HG02763 (cell line): ENCODE data around the gene GJC2.
"Not testable (repeated sequence)": the region's sequence is repeated elsewhere in the genome, so short reads cannot be mapped to it uniquely, and the experiment has no call there.

Experiments
- ATAC-seq: cut with Tn5 transposase; IDR thresholded peaks from one replicate; pipeline ENCODE4 v1.9.1; 2021; ENCODE audit warnings: mild to moderate bottlenecking, moderate library complexity; ENCODE audit not compliant: unreplicated experiment

GJC2 gene

GRCh38 chr1:228149406-228150119 lies at the start of gene GJC2:
GJC2 (plus strand) TSS chr1:228149930; CDS start chr1:228157759, 7,829 bp downstream.
- no peak for ATAC-seq

GRCh38 chr1:228100822-228101613 lies 48.7 kb upstream of the GJC2 start:
- ATAC-seq = no peak

- ATAC-seq = no peak
These were observed 48.1 kb upstream of the GJC2 start for GRCh38 chr1:228101614-228101993.

- ATAC-seq = peak; percentile 16
These were observed 47.5 kb upstream of the GJC2 start for GRCh38 chr1:228101994-228102790.

- ATAC-seq = peak; percentile 78
These were observed 46.7 kb upstream of the GJC2 start, which contains the start of gene C1orf35 for GRCh38 chr1:228102791-228103620. C1orf35 (minus strand) TSS chr1:228103325; CDS start chr1:228103227, 98 bp downstream.

- no peak for ATAC-seq
These were observed 45.0 kb upstream of the GJC2 start for GRCh38 chr1:228104526-228105269.

- ATAC-seq = no peak
These were observed 44.3 kb upstream of the GJC2 start for GRCh38 chr1:228105270-228105995.

- ATAC-seq = no peak
These were observed 43.5 kb upstream of the GJC2 start for GRCh38 chr1:228105996-228106799.

- ATAC-seq = no peak
These were observed 43.0 kb upstream of the GJC2 start for GRCh38 chr1:228106800-228107054.

- no peak for ATAC-seq
These were observed 42.1 kb upstream of the GJC2 start for GRCh38 chr1:228107636-228108035.

GRCh38 chr1:228108055-228108690 lies 41.6 kb upstream of the GJC2 start:
- ATAC-seq = no peak

GRCh38 chr1:228108742-228109072 lies 41.0 kb upstream of the GJC2 start:
- ATAC-seq = no peak

- peak; percentile 88 for ATAC-seq
These were observed 40.4 kb upstream of the GJC2 start, which contains the start of gene MRPL55 for GRCh38 chr1:228109073-228109961. MRPL55 (minus strand) TSS chr1:228109299; CDS start chr1:228108260, 1,039 bp downstream.

GRCh38 chr1:228109962-228110488 lies 39.7 kb upstream of the GJC2 start:
- ATAC-seq = no peak

GRCh38 chr1:228110556-228110955 lies 39.2 kb upstream of the GJC2 start:
- ATAC-seq = no peak

- ATAC-seq = not testable (repeated sequence)
These were observed 38.4 kb upstream of the GJC2 start for GRCh38 chr1:228111315-228111714.

GRCh38 chr1:228112167-228112566 lies 37.6 kb upstream of the GJC2 start:
- ATAC-seq = no peak
